Measurements from ENCODE around the gene RAPGEF5. TPM values are rescaled to one million over a fixed set of nuclear protein-coding genes. Genes with fewer than 3 reads are reported as not detected.

RAPGEF5 gene
- total and polyA plus RNA-seq, 10 of the 15 experiments (the other 5 are each of a cell fraction or from before 2014, with no cell fraction given): 0.38 to 4.0 (median 1.6) TPM; not detected in 1

GRCh38 chr7:22090107-22090506 lies 266.8 kb downstream of the RAPGEF5 start:
- POLR2A ChIA-PET: no interaction called here
- no peaks in the 10 kb centered on the region for H3K36me3 ChIP-seq (ENCODE audit: control insufficient read depth in 2 of 2, insufficient read depth in 2 of 2, low read length in 1 of 2)
- in situ Hi-C loops (cut with MboI) (no loop called here), intact Hi-C loops (cut with micrococcal nuclease; ENCODE audit: unreplicated experiment) (no loop called here)
- no peak overlapping the region for H3K4me2 ChIP-seq (ENCODE audit: control insufficient read depth, insufficient read depth)
- H3K79me2 ChIP-seq (ENCODE audit: control insufficient read depth, insufficient read depth, low read length): no peaks in the 10 kb centered on the region
- H3K27me3 ChIP-seq (replicated peaks in 1 of 2; ENCODE audit: control insufficient read depth in 2 of 2, insufficient read depth in 2 of 2, low read length in 1 of 2): no peaks in the 10 kb centered on the region; a peak in 1 of 4 replicates
- FAIRE-seq (no peak), DNase-seq (ENCODE audit: low read depth, low spot score) (no peak), ATAC-seq (no peak)
- H3K4me3 ChIP-seq: no peak overlapping the region
- SMC1A ChIA-PET (ENCODE audit: uncharacterized antibody, unreplicated experiment): no interaction called here
- H3K27ac ChIP-seq (ENCODE audit: control insufficient read depth, insufficient read depth): no peak overlapping the region
- no peaks in the 10 kb centered on the region for H4K20me1 ChIP-seq (ENCODE audit: control insufficient read depth, insufficient read depth)
- TF ChIP-seq MXI1 (IDR thresholded peaks at IDR 0.05; ENCODE audit: low read depth, low read length) (no peak), ASH2L (IDR thresholded peaks at IDR 0.05; ENCODE audit: borderline replicate concordance, low read depth) (no peak)
- CTCF ChIA-PET: no interaction called here
- H2AFZ ChIP-seq (ENCODE audit: control insufficient read depth, low read depth, low read length): no peak overlapping the region
- WGBS (ENCODE audit: insufficient coverage, insufficient replicate concordance, low lambda C conversion rate, missing lambda C conversion rate): 52% methylated on average over 22 of the region's 22 CpGs
- BruUV-seq (replicated peaks): no TSS peak
- no peaks in the 10 kb centered on the region; the same call in 2 of the 3 replicates for H3K9me3 ChIP-seq (replicated peaks; ENCODE audit: control insufficient read depth, insufficient read depth, low read length)
- no peak overlapping the region for H3K9ac ChIP-seq (ENCODE audit: control insufficient read depth, insufficient read depth, low read length)
- H3K4me1 ChIP-seq (ENCODE audit: control insufficient read depth, insufficient read depth, low read length): no peaks in the 10 kb centered on the region
- RAD21 ChIA-PET (ENCODE audit: unreplicated experiment): no interaction called here

DNA sequence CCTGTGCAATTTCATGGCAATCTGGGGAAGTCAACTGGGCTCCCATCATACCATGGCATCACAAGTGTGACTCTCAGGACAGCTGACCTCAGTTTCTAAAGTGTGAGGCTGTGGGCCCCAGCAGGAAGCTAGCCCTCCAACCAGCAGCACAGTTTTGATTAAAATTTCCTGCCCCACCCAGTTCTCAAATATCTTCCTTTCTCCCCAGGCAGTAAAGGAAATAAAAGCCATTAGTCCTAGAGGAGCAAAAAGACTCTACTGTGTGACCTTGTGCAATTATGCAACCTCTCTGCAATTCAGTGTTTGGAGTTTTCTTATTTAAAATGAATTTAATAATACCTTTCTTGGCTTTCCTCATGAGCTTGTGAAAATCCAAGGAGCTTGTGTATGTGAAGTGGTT lies 268.1 kb downstream of the RAPGEF5 start:
- intact Hi-C loops (cut with micrococcal nuclease; ENCODE audit: unreplicated experiment) (no loop called here), in situ Hi-C loops (cut with MboI) (no loop called here)
- Histone ChIP-seq H3K4me3 (no peak overlapping the region), H3K27ac (ENCODE audit: control insufficient read depth, insufficient read depth) (no peak overlapping the region), H3K79me2 (ENCODE audit: control insufficient read depth, insufficient read depth, low read length) (no peaks in the 10 kb centered on the region), H3K9ac (ENCODE audit: control insufficient read depth, insufficient read depth, low read length) (no peak overlapping the region), H3K36me3 (ENCODE audit: control insufficient read depth in 2 of 2, insufficient read depth in 2 of 2, low read length in 1 of 2) (no peaks in the 10 kb centered on the region), H3K4me1 (ENCODE audit: control insufficient read depth, insufficient read depth, low read length) (peaks cover 1% of the 10 kb centered on the region; the same call in 1 of the 2 replicates), H3K27me3 (replicated peaks in 1 of 2; ENCODE audit: control insufficient read depth in 2 of 2, insufficient read depth in 2 of 2, low read length in 1 of 2) (peaks cover 0 to 2% of the 10 kb centered on the region in 2 experiments; a peak in 1 of 4 replicates), H2AFZ (ENCODE audit: control insufficient read depth, low read depth, low read length) (no peak overlapping the region), H4K20me1 (ENCODE audit: control insufficient read depth, insufficient read depth) (no peaks in the 10 kb centered on the region), H3K9me3 (replicated peaks; ENCODE audit: control insufficient read depth, insufficient read depth, low read length) (no peaks in the 10 kb centered on the region; the same call in 2 of the 3 replicates), H3K4me2 (ENCODE audit: control insufficient read depth, insufficient read depth) (no peak overlapping the region)
- no TSS peak for BruUV-seq (replicated peaks)
- ChIA-PET CTCF (interaction anchor here (0.8 to 0.9 kb wide), 2 partner anchors 8 to 20 kb away, joined by 3 read pairs; no protein-coding TSS in a partner anchor), SMC1A (ENCODE audit: uncharacterized antibody, unreplicated experiment) (interaction anchor here (1.0 to 1.7 kb wide), 2 partner anchors 13 to 21 kb away, joined by 3 to 6 read pairs; no protein-coding TSS in a partner anchor), POLR2A (no interaction called here), RAD21 (ENCODE audit: unreplicated experiment) (no interaction called here)
- DNase-seq (ENCODE audit: low read depth, low spot score) (no peak), FAIRE-seq (no peak), ATAC-seq (no peak)
- TF ChIP-seq, protein P1, sequence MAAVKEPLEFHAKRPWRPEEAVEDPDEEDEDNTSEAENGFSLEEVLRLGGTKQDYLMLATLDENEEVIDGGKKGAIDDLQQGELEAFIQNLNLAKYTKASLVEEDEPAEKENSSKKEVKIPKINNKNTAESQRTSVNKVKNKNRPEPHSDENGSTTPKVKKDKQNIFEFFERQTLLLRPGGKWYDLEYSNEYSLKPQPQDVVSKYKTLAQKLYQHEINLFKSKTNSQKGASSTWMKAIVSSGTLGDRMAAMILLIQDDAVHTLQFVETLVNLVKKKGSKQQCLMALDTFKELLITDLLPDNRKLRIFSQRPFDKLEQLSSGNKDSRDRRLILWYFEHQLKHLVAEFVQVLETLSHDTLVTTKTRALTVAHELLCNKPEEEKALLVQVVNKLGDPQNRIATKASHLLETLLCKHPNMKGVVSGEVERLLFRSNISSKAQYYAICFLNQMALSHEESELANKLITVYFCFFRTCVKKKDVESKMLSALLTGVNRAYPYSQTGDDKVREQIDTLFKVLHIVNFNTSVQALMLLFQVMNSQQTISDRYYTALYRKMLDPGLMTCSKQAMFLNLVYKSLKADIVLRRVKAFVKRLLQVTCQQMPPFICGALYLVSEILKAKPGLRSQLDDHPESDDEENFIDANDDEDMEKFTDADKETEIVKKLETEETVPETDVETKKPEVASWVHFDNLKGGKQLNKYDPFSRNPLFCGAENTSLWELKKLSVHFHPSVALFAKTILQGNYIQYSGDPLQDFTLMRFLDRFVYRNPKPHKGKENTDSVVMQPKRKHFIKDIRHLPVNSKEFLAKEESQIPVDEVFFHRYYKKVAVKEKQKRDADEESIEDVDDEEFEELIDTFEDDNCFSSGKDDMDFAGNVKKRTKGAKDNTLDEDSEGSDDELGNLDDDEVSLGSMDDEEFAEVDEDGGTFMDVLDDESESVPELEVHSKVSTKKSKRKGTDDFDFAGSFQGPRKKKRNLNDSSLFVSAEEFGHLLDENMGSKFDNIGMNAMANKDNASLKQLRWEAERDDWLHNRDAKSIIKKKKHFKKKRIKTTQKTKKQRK (IDR thresholded peaks at IDR 0.05; ENCODE audit: low read depth, low read length): no peak
- TF ChIP-seq SREBF1 (IDR thresholded peaks at IDR 0.05; ENCODE audit: low read length) (no peak), BACH1 (IDR thresholded peaks at IDR 0.05; ENCODE audit: borderline replicate concordance) (no peak), IRF3 (IDR thresholded peaks at IDR 0.05) (no peak)
- TF ChIP-seq, protein P2, sequence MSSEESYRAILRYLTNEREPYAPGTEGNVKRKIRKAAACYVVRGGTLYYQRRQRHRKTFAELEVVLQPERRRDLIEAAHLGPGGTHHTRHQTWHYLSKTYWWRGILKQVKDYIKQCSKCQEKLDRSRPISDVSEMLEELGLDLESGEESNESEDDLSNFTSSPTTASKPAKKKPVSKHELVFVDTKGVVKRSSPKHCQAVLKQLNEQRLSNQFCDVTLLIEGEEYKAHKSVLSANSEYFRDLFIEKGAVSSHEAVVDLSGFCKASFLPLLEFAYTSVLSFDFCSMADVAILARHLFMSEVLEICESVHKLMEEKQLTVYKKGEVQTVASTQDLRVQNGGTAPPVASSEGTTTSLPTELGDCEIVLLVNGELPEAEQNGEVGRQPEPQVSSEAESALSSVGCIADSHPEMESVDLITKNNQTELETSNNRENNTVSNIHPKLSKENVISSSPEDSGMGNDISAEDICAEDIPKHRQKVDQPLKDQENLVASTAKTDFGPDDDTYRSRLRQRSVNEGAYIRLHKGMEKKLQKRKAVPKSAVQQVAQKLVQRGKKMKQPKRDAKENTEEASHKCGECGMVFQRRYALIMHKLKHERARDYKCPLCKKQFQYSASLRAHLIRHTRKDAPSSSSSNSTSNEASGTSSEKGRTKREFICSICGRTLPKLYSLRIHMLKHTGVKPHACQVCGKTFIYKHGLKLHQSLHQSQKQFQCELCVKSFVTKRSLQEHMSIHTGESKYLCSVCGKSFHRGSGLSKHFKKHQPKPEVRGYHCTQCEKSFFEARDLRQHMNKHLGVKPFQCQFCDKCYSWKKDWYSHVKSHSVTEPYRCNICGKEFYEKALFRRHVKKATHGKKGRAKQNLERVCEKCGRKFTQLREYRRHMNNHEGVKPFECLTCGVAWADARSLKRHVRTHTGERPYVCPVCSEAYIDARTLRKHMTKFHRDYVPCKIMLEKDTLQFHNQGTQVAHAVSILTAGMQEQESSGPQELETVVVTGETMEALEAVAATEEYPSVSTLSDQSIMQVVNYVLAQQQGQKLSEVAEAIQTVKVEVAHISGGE (CRISPR knock-in tag; IDR thresholded peaks at IDR 0.05): no peak

All from GM12878 (cell line).